RWPE1 (cell line): Measurements from ENCODE around the gene MAPK11.

Source experiments
- CTCF ChIA-PET: fragments of 350-600 bp; sonication (Branson Sonifier 250); formaldehyde crosslinking; extraction: SDS; loops from one replicate; lab custom pipeline; 2021; lab: Yijun Ruan, JAX
- POLR2A ChIA-PET: fragments of 400-600 bp; formaldehyde crosslinking; extraction: SDS; loops from one replicate; lab custom pipeline; 2020; ENCODE audit warnings: antibody characterized with exemption; ENCODE audit not compliant: low non-redundant PET; lab: Yijun Ruan, JAX
- DNase-seq: peaks from one replicate; pipeline ENCODE4 v3.0.0; 2012; ENCODE audit warnings: low spot score
- H3K27ac ChIP-seq: fragments of 450-650 bp; 2 replicates; pipeline ENCODE4 v1.5.1; 2017
- TF ChIP-seq, protein P1 (sequence below): fragments of 450-650 bp; conservative IDR thresholded peaks from 2 replicates; pipeline ENCODE4 v1.5.1; 2017; ENCODE audit warnings: low read depth, mild to moderate bottlenecking

The MAPK11 gene

DNA sequence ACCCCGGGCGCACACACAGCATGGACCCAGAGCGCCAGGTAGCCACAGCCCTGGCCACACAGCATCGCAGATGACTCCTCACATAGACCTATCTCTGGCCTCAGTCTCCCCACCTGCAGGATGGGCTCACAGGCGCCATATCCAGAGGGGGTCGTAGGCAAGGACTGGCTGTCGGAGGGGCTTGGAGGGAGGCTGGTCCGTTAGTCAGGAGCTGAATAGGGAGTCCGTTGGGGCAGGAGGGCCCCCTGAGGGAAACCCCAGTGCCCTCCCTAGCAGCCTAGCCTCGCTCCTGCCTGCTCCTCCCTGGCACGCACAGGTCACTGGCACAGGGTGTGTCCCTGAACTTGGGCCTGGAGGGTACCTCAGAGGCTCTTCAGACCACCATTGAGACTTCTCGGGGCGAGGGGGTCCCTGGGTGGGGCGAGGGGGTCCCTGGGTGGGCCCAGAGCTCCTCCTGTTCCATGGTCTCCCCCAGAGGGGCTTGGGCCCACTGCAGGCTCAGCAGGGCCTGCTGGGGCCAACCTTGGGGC, 35.3 kb upstream of the MAPK11 start:
- peak overlapping the region; percentile 100 for H3K27ac ChIP-seq
- POLR2A ChIA-PET: interaction anchor here (0.6 to 1.1 kb wide), 2 partner anchors 11 to 55 kb away, joined by 3 read pairs; no protein-coding TSS in a partner anchor
- no peak for DNase-seq
- TF ChIP-seq, protein P1, sequence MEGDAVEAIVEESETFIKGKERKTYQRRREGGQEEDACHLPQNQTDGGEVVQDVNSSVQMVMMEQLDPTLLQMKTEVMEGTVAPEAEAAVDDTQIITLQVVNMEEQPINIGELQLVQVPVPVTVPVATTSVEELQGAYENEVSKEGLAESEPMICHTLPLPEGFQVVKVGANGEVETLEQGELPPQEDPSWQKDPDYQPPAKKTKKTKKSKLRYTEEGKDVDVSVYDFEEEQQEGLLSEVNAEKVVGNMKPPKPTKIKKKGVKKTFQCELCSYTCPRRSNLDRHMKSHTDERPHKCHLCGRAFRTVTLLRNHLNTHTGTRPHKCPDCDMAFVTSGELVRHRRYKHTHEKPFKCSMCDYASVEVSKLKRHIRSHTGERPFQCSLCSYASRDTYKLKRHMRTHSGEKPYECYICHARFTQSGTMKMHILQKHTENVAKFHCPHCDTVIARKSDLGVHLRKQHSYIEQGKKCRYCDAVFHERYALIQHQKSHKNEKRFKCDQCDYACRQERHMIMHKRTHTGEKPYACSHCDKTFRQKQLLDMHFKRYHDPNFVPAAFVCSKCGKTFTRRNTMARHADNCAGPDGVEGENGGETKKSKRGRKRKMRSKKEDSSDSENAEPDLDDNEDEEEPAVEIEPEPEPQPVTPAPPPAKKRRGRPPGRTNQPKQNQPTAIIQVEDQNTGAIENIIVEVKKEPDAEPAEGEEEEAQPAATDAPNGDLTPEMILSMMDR: no peak
- CTCF ChIA-PET: interaction anchor here (0.8 to 1.1 kb wide), 2 partner anchors 24 to 34 kb away, joined by 3 to 4 read pairs; no protein-coding TSS in a partner anchor

DNA sequence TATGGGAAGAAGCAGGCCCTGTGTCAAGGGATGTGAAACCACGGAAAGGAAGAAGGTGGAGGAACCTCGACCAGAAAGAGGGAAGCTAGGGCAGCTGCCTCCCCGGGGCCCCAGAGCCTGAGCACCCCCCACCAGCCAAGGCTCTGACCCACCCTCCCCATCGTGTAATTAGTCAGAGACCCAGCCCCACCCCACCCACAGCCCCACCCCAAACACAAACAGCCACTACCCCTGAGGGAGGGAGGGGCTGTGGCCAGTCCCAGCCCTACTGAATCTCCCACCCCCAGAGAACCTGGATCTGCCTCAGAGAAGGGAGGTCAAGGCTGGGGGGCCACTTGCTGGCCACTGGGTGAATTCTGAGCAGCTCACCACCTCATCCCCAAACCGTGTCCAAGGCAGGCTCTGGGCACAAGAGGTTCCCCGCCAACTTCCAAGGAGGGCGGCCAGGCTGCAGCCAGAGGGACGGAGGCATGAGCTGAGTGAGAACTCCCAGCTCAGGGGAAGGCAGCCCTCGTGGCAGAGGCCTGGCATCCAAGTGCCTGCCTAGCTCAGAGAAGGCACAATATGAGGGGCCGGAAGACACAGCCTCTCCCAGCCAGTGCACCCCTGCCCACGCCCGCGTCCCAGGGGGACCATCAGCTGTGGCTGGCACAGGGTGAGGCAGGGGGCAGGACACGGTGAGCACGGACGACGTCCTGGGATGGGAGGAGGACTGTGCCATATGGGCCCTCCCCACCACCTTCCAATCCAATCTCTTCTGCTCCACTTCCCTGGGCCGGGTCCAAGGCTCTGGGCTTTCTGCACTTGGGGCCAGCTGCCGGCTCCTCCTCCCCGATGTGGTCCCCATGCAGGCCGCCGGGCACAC, 34.6 kb upstream of the MAPK11 start:
- peak; percentile 71 for DNase-seq
- ChIA-PET POLR2A (interaction anchor here (0.6 to 1.1 kb wide), 3 partner anchors 11 to 46 kb away, joined by 3 to 4 read pairs (median 3); no protein-coding TSS in a partner anchor), CTCF (interaction anchor here (1.0 to 1.1 kb wide), 2 partner anchors 21 to 33 kb away, joined by 3 read pairs; no protein-coding TSS in a partner anchor)
- peak overlapping the region; percentile 100 for H3K27ac ChIP-seq
- TF ChIP-seq, protein P1: no peak

DNA sequence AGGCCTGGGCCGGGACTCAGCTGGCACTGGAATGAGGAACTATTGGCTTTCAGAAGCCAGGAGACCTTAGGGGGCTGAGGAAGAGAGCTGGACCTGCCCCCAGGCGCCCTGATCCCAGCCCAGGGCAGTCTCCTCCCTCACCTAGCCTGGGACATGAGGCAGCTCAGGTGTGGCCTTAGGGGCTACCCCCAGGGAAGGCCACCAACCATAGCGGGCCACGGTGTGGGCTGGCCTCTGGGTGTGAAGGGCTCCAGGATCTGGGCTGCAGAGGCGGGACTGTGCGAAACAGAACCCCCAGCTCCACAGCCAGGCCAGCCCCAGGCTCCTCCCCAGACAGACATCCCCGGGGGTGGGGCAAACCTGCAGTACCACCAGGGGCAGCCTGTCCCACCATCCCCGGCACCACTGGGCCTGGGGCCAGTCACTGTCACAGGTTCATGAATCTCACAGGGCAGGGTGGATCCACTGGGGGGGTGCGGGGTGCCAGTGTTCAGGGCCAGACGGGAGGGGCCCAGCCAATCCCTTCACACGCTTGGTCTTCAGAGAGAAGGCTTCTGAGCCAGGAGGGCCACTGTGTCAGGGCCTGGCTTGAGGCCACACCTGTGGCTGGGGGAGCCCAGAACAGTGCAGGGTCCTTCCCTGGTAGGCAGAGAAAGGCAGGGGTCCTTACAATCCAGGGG, 33.8 kb upstream of the MAPK11 start:
- TF ChIP-seq, protein P1: no peak
- POLR2A ChIA-PET: interaction anchor here (0.6 to 1.1 kb wide), 2 partner anchors 22 to 47 kb away, joined by 3 to 4 read pairs; no protein-coding TSS in a partner anchor

DNA sequence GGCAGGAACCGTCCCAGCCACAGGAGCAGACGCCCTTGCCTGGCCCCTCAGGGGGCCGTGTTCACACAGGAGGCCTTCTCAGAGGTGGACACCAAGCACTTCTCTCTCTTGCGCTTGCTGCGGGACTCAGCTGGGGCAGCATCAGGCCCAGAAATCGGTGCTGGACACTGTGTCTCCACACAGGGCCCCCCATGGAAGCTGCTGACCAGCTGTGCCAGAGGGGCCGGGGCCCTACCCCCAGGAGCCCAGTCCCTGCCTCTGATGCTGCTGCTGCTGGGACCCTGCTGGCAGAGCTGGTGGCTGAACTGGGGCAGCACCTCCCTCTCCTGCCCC, 33.3 kb upstream of the MAPK11 start:
- peak overlapping the region; percentile 100 for H3K27ac ChIP-seq
- POLR2A ChIA-PET: interaction anchor here (1.1 kb wide), 1 partner anchor 21 kb away, joined by 3 read pairs; no protein-coding TSS in a partner anchor
- DNase-seq: no peak
- TF ChIP-seq, protein P1: no peak
- CTCF ChIA-PET: interaction anchor here (1.9 to 2.0 kb wide), 2 partner anchors 10 to 38 kb away, joined by 5 to 6 read pairs; no protein-coding TSS in a partner anchor

More for the DNA sequence above, 33.8 kb upstream of the MAPK11 start:
- CTCF ChIA-PET: interaction anchor here (1.0 to 1.9 kb wide), 2 partner anchors 11 to 22 kb away, joined by 3 to 5 read pairs; no protein-coding TSS in a partner anchor
- peak overlapping the region; percentile 100 for H3K27ac ChIP-seq
- DNase-seq: no peak

DNA sequence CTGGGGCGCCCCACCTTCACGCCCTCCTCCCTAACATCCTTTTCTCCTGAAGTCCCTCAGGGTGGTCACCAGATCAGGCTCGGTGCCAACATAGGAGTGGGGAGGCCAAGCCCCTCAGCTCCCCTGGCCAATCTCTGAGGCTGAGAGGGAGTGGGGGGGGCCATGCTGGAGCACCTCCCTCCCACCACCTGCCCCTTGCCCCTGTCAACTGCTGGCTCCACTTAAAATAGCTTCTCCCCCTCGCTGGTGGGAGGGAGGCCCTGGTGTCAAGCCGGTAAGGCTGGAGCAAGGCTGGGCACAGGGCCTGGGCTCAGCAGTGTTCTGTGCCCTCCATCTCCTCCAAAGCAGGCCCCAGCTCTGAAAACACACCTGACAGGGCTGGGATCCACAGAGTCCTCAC, 32.4 kb upstream of the MAPK11 start:
- POLR2A ChIA-PET: interaction anchor here (0.5 kb wide), 1 partner anchor 21 kb away, joined by 10 read pairs; no protein-coding TSS in a partner anchor
- H3K27ac ChIP-seq: peak overlapping the region; percentile 100
- TF ChIP-seq, protein P1: no peak
- DNase-seq: no peak
- CTCF ChIA-PET: interaction anchor here (0.7 to 2.0 kb wide), 3 partner anchors 10 to 39 kb away, joined by 3 to 6 read pairs (median 5); no protein-coding TSS in a partner anchor
